ENCODE data around the gene WBP1L.

Gene WBP1L

GRCh38 chr10:102812231-102812876 lies 68.6 kb downstream of the WBP1L start:
- peaks cover 25% of the 10 kb centered on the region for H3K36me3 ChIP-seq (ENCODE audit: low read depth)
- ATAC-seq (ENCODE audit: low read depth) (no peak), DNase-seq (ENCODE audit: low spot score) (no peak)
- H3K27ac ChIP-seq (ENCODE audit: poor library complexity, severe bottlenecking) = no peak overlapping the region
- no peaks in the 10 kb centered on the region for H3K9me3 ChIP-seq (ENCODE audit: severe bottlenecking)
- H3K27me3 ChIP-seq (ENCODE audit: insufficient read depth, poor library complexity, severe bottlenecking) = no peaks in the 10 kb centered on the region
- TF ChIP-seq CTCF (IDR thresholded peaks at IDR 0.05; ENCODE audit: poor library complexity, severe bottlenecking) = no peak
- no peak overlapping the region for H3K4me3 ChIP-seq (ENCODE audit: severe bottlenecking)
- peaks cover 15% of the 10 kb centered on the region for H3K4me1 ChIP-seq (ENCODE audit: insufficient read depth, poor library complexity, severe bottlenecking)

GRCh38 chr10:102813017-102813541 lies 69.3 kb downstream of the WBP1L start:
- DNase-seq (ENCODE audit: low spot score) (no peak), ATAC-seq (ENCODE audit: low read depth) (no peak)
- Histone ChIP-seq H3K36me3 (ENCODE audit: low read depth) (peaks cover 25% of the 10 kb centered on the region), H3K27ac (ENCODE audit: poor library complexity, severe bottlenecking) (no peak overlapping the region), H3K4me1 (ENCODE audit: insufficient read depth, poor library complexity, severe bottlenecking) (peaks cover 15% of the 10 kb centered on the region), H3K4me3 (ENCODE audit: severe bottlenecking) (no peak overlapping the region), H3K9me3 (ENCODE audit: severe bottlenecking) (no peaks in the 10 kb centered on the region), H3K27me3 (ENCODE audit: insufficient read depth, poor library complexity, severe bottlenecking) (no peaks in the 10 kb centered on the region)
- no peak for TF ChIP-seq CTCF (IDR thresholded peaks at IDR 0.05; ENCODE audit: poor library complexity, severe bottlenecking)

GRCh38 chr10:102813734-102814452 lies 70.1 kb downstream of the WBP1L start:
- peaks cover 15% of the 10 kb centered on the region for H3K4me1 ChIP-seq (ENCODE audit: insufficient read depth, poor library complexity, severe bottlenecking)
- ATAC-seq (ENCODE audit: low read depth) (no peak), DNase-seq (ENCODE audit: low spot score) (no peak)
- H3K9me3 ChIP-seq (ENCODE audit: severe bottlenecking) = no peaks in the 10 kb centered on the region
- peaks cover 25% of the 10 kb centered on the region for H3K36me3 ChIP-seq (ENCODE audit: low read depth)
- no peak for TF ChIP-seq CTCF (IDR thresholded peaks at IDR 0.05; ENCODE audit: poor library complexity, severe bottlenecking)
- no peak overlapping the region for H3K27ac ChIP-seq (ENCODE audit: poor library complexity, severe bottlenecking)
- no peaks in the 10 kb centered on the region for H3K27me3 ChIP-seq (ENCODE audit: insufficient read depth, poor library complexity, severe bottlenecking)
- no peak overlapping the region for H3K4me3 ChIP-seq (ENCODE audit: severe bottlenecking)

GRCh38 chr10:102814453-102814871 lies 70.7 kb downstream of the WBP1L start:
- no peaks in the 10 kb centered on the region for H3K27me3 ChIP-seq (ENCODE audit: insufficient read depth, poor library complexity, severe bottlenecking)
- H3K4me1 ChIP-seq (ENCODE audit: insufficient read depth, poor library complexity, severe bottlenecking) = peaks cover 15% of the 10 kb centered on the region
- H3K9me3 ChIP-seq (ENCODE audit: severe bottlenecking) = no peaks in the 10 kb centered on the region
- ATAC-seq (ENCODE audit: low read depth) (no peak), DNase-seq (ENCODE audit: low spot score) (no peak)
- H3K4me3 ChIP-seq (ENCODE audit: severe bottlenecking) = no peak overlapping the region
- no peak overlapping the region for H3K27ac ChIP-seq (ENCODE audit: poor library complexity, severe bottlenecking)
- TF ChIP-seq CTCF (IDR thresholded peaks at IDR 0.05; ENCODE audit: poor library complexity, severe bottlenecking) = no peak
- peaks cover 25% of the 10 kb centered on the region for H3K36me3 ChIP-seq (ENCODE audit: low read depth)

All from RWPE2 (cell line).